Measurements from ENCODE around the gene ZFP36L1. TPM values are rescaled to one million over a fixed set of nuclear protein-coding genes. Genes with fewer than 3 reads are reported as not detected.

The ZFP36L1 gene
- total and polyA plus RNA-seq, 2 of the 13 experiments (the other 11 are each of a cell fraction or from before 2014, with no cell fraction given): 7.4 to 10.2 TPM

DNA sequence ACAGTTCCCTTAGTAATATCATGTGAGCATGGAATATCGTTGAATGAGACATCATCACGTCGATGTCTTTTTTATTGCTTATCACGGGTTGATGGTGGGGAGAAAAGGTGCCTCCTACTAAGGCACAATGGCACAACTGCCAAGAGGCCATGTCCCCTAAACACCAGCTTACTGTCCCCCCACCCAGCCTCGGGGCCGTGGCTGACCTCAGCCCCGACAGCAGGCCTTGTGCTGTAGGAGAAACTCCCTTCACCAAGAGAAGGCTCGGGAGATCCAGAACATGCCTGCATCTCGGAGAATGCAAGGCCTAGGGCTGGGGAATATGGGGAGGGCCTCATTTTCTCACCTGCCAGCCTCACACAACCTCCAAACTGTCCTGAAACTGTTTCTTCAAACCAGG, 22.8 kb downstream of the ZFP36L1 start (continued):
- TF ChIP-seq, protein P1, sequence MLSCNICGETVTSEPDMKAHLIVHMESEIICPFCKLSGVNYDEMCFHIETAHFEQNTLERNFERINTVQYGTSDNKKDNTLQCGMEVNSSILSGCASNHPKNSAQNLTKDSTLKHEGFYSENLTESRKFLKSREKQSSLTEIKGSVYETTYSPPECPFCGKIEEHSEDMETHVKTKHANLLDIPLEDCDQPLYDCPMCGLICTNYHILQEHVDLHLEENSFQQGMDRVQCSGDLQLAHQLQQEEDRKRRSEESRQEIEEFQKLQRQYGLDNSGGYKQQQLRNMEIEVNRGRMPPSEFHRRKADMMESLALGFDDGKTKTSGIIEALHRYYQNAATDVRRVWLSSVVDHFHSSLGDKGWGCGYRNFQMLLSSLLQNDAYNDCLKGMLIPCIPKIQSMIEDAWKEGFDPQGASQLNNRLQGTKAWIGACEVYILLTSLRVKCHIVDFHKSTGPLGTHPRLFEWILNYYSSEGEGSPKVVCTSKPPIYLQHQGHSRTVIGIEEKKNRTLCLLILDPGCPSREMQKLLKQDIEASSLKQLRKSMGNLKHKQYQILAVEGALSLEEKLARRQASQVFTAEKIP (CRISPR knock-in tag; IDR thresholded peaks at IDR 0.05; ENCODE audit: borderline replicate concordance): no peak
- TF ChIP-seq ZNF510 (CRISPR knock-in tag; IDR thresholded peaks at IDR 0.05; ENCODE audit: low read depth) (no peak), BRD4 (CRISPR knock-in tag; IDR thresholded peaks at IDR 0.05) (no peak)
- TF ChIP-seq, protein P2, sequence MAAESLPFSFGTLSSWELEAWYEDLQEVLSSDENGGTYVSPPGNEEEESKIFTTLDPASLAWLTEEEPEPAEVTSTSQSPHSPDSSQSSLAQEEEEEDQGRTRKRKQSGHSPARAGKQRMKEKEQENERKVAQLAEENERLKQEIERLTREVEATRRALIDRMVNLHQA (CRISPR knock-in tag; IDR thresholded peaks at IDR 0.05): no peak

DNA sequence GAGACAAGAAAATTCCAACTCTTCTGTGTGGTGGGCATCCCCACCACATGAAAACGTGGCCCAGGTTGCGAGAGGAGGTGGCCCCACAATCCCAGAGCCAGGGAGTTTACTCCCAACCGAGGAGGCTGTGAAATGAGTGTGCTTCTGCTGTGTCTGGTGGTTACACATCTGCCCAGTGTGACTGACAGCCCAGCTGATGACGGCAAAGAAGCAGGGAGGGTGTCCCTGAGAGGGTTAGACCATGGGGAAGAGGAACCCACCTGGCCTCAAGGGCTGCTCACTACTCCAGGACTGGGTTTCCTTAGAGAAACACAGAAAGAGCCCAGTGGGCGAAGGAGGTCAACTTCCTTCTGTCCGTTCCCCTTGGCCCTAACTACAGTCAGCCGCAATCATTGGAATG, 24.6 kb downstream of the ZFP36L1 start:
- Histone ChIP-seq H3K36me3 (replicated peaks in 1 of 2; ENCODE audit: control insufficient read depth in 1 of 2, insufficient read depth in 2 of 2, low read length in 2 of 2) (no peaks in the 10 kb centered on the region), H4K20me1 (ENCODE audit: insufficient read depth, low read length) (no peaks in the 10 kb centered on the region), H2AFZ (ENCODE audit: low read length) (no peak overlapping the region), H3K9ac (ENCODE audit: insufficient read depth, low read depth, low read length) (no peak overlapping the region), H3K27ac (ENCODE audit: extremely low read length, insufficient read depth, low read length) (no peak overlapping the region), H3K4me2 (ENCODE audit: low read depth, low read length) (no peak overlapping the region), H3K79me2 (ENCODE audit: insufficient read depth, low read length) (no peaks in the 10 kb centered on the region), H3K9me3 (ENCODE audit: low read length) (no peaks in the 10 kb centered on the region), H3K27me3 (ENCODE audit: control insufficient read depth in 1 of 2, insufficient read depth in 2 of 2, low read length in 2 of 2) (no peaks in the 10 kb centered on the region), H3K4me1 (ENCODE audit: insufficient read depth, low read length) (peaks cover 35% of the 10 kb centered on the region), H3K4me3 (replicated peaks in 1 of 3; ENCODE audit: insufficient read depth in 1 of 3, low read depth in 2 of 3, low read length in 3 of 3) (no peak overlapping the region)
- POLR2A ChIA-PET: no interaction called here
- no peak for FAIRE-seq
- TF ChIP-seq, protein P3, sequence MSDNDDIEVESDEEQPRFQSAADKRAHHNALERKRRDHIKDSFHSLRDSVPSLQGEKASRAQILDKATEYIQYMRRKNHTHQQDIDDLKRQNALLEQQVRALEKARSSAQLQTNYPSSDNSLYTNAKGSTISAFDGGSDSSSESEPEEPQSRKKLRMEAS (IDR thresholded peaks at IDR 0.05): no peak
- TF ChIP-seq NFE2L2 (IDR thresholded peaks at IDR 0.05; ENCODE audit: low read length): no peak
- no peak for TF ChIP-seq ZNF629 (CRISPR knock-in tag; conservative IDR thresholded peaks at IDR 0.05)
- TF ChIP-seq ZBTB49 (CRISPR knock-in tag; IDR thresholded peaks at IDR 0.05; ENCODE audit: borderline replicate concordance): no peak
- TF ChIP-seq TMF1 (CRISPR knock-in tag; IDR thresholded peaks at IDR 0.05; ENCODE audit: low read depth): no peak
- no peak for TF ChIP-seq ZNF431 (CRISPR knock-in tag; IDR thresholded peaks at IDR 0.05; ENCODE audit: borderline replicate concordance, low read depth)
- 68% methylated on average over 7 of the region's 7 CpGs for WGBS (ENCODE audit: low lambda C conversion rate)
- no TSS peak for BruUV-seq (replicated peaks)
- in situ Hi-C loops (cut with HindIII; ENCODE audit: extremely low pct_ligation_motif_present, low pct_unique_long_range_greater_than_20kb): no loop called here
- ATAC-seq: no peak
- DNase-seq (ENCODE audit: low spot score): no peak
- CTCF ChIA-PET (ENCODE audit: low intra/inter-chr PET ratio, low total read pairs): no interaction called here
- intact Hi-C loops (cut with micrococcal nuclease; ENCODE audit: unreplicated experiment): no loop called here

All from HepG2 (cell line).